Coronary artery (tissue), 2 donors: ENCODE data around the gene MAP2K5.
"Not testable (repeated sequence)": the region's sequence is repeated elsewhere in the genome, so short reads cannot be mapped to it uniquely, and the experiment has no call there.

Experiments
- DNase-seq: peaks from one replicate; pipeline ENCODE4 v3.0.0-alpha.2; 2017; ENCODE audit warnings: low spot score
- H3K27ac ChIP-seq, 2 donors: fragments of 200-600 bp; sonication (generic); one replicate each; pipeline ENCODE4 v1.5.1; 2016 to 2019
- H3K4me3 ChIP-seq: fragments of 200-600 bp; sonication (generic); 2 replicates; pipeline ENCODE4 v1.5.1; 2016; ENCODE audit warnings: mild to moderate bottlenecking, moderate library complexity
- TF ChIP-seq, protein P1 (sequence below): fragments of 200-600 bp; sonication (generic); IDR thresholded peaks from one replicate; pipeline ENCODE4 v1.5.1; 2019; ENCODE audit warnings: antibody characterized with exemption

MAP2K5 gene

DNA sequence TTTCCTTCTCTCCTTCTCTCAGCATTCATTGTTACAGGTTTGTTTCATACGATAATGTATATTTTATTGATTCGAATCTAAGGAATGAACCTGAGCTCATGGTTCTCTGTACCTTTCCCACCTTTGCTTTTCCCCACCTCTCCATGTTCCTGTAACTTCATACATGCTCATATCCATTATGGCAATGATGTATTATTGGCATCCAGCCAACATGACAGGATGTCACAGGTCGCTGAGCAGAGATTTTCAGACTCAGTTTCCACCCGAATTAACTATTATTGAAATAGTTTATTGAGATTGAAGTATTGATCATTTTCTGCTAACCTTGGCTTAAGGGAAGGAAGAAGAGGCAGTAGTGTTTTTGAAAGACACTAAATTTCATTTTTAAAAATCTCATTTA is 64.8 kb downstream of the MAP2K5 start:
- Histone ChIP-seq H3K4me3 (no peak overlapping the region), H3K27ac (no peak overlapping the region)
- DNase-seq = no peak
- TF ChIP-seq, protein P1, sequence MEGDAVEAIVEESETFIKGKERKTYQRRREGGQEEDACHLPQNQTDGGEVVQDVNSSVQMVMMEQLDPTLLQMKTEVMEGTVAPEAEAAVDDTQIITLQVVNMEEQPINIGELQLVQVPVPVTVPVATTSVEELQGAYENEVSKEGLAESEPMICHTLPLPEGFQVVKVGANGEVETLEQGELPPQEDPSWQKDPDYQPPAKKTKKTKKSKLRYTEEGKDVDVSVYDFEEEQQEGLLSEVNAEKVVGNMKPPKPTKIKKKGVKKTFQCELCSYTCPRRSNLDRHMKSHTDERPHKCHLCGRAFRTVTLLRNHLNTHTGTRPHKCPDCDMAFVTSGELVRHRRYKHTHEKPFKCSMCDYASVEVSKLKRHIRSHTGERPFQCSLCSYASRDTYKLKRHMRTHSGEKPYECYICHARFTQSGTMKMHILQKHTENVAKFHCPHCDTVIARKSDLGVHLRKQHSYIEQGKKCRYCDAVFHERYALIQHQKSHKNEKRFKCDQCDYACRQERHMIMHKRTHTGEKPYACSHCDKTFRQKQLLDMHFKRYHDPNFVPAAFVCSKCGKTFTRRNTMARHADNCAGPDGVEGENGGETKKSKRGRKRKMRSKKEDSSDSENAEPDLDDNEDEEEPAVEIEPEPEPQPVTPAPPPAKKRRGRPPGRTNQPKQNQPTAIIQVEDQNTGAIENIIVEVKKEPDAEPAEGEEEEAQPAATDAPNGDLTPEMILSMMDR = no peak

DNA sequence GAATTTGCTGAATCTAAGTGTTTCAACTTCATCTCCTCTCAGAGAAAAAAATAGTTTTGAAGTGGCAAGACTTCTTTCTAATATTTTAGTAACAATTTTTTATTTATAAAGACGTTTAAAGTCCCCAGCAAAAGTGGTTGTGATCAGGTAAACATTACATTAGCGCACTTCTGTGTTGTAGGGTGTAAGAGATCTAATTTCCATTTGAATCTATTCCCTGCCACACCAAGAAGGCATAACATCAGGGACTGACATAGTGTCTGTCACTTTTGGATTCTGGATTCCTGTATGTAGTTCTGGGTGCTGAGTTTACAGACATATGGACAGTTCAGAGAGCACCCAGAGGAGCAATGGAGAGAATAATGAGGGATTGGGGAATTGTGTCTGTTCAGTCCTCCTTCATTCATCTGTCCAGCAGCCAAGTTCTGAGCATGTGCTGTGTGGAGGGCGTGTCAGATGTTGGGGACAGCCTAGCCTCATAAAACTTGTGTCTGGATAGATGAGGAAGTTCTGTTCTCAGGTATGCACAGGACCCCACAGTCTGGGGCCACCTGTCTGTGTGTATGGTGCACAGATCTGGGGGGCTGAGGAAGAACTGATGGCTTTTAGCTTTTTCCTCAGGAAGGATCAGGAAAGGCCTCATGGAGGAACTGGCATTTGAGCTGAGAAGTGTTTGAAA is 65.6 kb downstream of the MAP2K5 start:
- H3K4me3 ChIP-seq = no peak overlapping the region
- TF ChIP-seq, protein P1 = no peak
- no peak for DNase-seq
- no peak overlapping the region for H3K27ac ChIP-seq

DNA sequence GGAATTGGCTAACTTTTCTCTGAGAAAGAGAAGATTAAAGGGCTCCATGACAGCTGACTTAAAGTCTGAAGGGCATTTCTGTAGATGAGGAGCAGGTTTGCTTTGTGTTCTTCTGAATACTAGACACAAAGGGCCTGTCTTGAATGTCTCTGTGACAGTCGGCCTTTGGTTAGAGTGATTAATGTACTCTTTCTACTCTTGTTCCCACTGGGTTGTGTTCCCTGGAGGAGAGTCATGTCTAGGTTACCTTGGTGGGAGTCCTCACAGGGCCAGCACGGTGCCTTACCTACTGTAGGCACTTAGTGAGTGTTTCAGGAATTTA is 66.1 kb downstream of the MAP2K5 start:
- no peak overlapping the region for H3K27ac ChIP-seq
- TF ChIP-seq, protein P1 = no peak
- H3K4me3 ChIP-seq = no peak overlapping the region
- no peak for DNase-seq

DNA sequence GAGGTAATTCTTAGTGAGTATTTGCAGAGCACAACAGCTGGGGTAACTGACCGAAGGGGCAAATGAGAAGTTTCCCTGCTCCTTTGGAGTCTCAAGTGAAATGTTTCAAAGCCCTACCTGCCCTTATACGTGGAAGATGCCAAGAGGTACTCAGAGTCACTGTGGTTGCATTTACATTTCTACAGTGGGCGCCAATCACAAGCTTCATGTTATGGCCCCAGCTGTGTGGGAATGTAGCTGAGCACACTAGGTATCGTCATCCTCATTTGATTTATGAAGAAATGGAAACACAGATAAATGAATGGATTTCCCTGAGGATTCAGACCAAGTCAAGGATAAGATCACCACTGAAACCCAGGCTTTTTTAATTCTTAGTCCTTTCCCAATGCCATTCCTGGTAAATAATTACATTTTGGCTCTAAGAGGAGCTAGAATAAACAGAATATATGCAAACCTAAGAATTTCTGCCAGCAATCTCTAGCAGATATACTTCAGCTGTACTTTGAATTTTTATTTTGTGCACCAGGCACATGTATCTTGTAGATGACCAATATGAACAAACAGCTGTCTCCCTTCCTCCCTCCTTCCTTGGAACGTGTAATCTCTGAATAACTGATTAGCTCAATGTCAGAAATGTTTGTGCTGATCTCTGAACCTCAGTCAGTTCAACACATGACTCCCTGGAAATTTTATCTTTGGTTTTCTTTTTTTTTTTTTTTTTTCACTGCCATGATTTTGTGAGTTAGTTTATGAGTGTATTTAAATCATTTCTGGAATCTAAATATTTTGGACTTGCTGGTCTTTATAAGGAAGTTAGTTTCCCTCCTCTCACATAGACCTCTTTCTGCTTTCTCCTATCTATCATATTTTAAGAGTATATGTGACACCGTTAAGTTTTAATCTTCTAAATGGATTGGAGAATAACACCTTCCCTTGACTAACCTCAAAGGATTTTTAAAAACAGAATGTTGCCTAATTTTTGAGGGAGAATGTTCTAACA is 69.2 kb downstream of the MAP2K5 start:
- TF ChIP-seq, protein P1 = no peak
- no peak overlapping the region for H3K27ac ChIP-seq
- no peak for DNase-seq
- no peak overlapping the region for H3K4me3 ChIP-seq

DNA sequence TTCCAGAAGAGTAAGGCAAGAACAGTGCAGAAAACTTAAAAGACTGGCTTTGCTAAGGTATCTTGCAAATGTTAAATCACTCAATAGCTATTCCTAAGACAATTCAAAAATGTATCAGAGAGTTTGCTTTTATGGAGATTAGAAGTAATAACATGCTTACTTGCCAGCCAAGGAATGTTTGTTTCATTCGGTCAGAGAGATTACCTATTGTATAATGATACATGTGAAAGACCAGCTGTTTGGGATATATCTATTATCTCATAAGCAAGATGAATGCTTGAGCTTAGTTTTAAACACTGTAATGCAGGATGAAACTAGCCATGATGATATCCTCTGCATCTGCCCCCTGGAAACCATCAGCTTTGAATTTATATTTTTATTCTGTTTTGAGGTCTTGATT is 70.7 kb downstream of the MAP2K5 start:
- Histone ChIP-seq H3K27ac (no peak overlapping the region), H3K4me3 (no peak overlapping the region)
- TF ChIP-seq, protein P1 = no peak
- no peak for DNase-seq

DNA sequence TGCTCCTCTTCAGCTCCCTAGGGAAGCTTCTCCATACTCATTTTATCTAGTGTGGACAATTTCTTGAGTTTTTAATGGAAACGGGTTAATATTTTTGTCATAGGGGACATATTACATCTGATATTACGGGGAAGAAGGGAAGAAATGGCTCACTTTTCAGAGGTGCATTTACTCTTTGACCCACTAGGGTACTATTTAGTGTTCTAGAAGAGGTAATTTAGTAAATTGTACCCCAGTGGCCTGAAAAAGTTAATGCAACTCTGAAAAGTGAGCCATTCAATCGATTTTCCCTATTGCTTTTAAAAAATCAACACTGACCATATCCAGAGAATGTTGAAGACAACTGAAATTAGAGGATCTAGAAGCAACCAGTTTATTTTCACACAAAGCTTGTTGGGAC is 71.2 kb downstream of the MAP2K5 start:
- no peak overlapping the region for H3K27ac ChIP-seq
- TF ChIP-seq, protein P1 = no peak
- no peak for DNase-seq
- no peak overlapping the region for H3K4me3 ChIP-seq

DNA sequence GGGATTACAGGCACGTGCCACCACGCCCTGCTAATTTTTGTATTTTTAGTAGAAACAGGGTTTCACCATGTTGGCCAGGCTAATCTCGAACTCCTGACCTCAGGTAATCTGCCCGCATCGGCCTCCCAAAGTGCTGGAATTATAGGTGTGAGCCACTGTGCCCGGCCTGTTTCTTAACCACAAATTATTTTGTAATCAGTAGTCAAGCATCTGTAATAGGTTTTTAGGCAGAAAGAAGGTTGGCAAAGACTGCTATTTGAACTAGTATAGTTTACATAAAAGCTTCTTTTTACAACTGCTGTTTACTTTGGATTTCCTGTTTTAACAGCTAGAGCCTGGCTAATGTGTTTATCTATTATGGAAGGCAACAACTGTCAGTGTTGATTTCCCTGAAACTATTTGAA is 72.6 kb downstream of the MAP2K5 start:
- not testable (repeated sequence) for DNase-seq, H3K27ac ChIP-seq

More for the DNA sequence above, 72.6 kb downstream of the MAP2K5 start:
- H3K4me3 ChIP-seq = not testable (repeated sequence)
